GM12873 (cell line): Measurements from ENCODE around the gene ZNF431.

Source experiments
- CTCF ChIP-seq: IDR thresholded peaks from 2 replicates; pipeline ENCODE4 v1.5.1; 2012; ENCODE audit warnings: low read depth, mild to moderate bottlenecking, moderate library complexity, low read length, control low read depth; ENCODE audit not compliant: insufficient read depth; ENCODE audit errors: missing control alignments

ZNF431 gene

GRCh38 chr19:21149877-21150276 is 8.0 kb downstream of the ZNF431 start:
- TF ChIP-seq CTCF = no peak

GRCh38 chr19:21151460-21151859 is 9.6 kb downstream of the ZNF431 start:
- no peak for TF ChIP-seq CTCF

GRCh38 chr19:21158523-21159135 is 16.8 kb downstream of the ZNF431 start:
- TF ChIP-seq CTCF = no peak

GRCh38 chr19:21164541-21164940 is 22.7 kb downstream of the ZNF431 start:
- TF ChIP-seq CTCF = no peak

GRCh38 chr19:21166436-21166835 is 24.6 kb downstream of the ZNF431 start:
- no peak for TF ChIP-seq CTCF

- TF ChIP-seq CTCF = no peak
Measured at GRCh38 chr19:21197590-21198295, 55.9 kb downstream of the ZNF431 start.

- TF ChIP-seq CTCF = peak; percentile 72
Measured at GRCh38 chr19:21202865-21203494, 61.1 kb downstream of the ZNF431 start.
